Stimulated activated CD4-positive, alpha-beta T cell treated with anti-CD3 and anti-CD28 coated beads, Interleukin-2, amount 100 ng/mL, for 4 hours (primary cell): ENCODE measurements around the gene SLC43A1.

Experiments
- DNase-seq: peaks from one replicate; pipeline ENCODE4 v3.0.0-alpha.2; 2020; ENCODE audit warnings: low read depth

The SLC43A1 gene

GRCh38 chr11:57479021-57479663 lies 36.4 kb downstream of the SLC43A1 start:
- DNase-seq: no peak

- DNase-seq: no peak
These were observed 37.9 kb downstream of the SLC43A1 start for GRCh38 chr11:57477507-57478189.

DNA sequence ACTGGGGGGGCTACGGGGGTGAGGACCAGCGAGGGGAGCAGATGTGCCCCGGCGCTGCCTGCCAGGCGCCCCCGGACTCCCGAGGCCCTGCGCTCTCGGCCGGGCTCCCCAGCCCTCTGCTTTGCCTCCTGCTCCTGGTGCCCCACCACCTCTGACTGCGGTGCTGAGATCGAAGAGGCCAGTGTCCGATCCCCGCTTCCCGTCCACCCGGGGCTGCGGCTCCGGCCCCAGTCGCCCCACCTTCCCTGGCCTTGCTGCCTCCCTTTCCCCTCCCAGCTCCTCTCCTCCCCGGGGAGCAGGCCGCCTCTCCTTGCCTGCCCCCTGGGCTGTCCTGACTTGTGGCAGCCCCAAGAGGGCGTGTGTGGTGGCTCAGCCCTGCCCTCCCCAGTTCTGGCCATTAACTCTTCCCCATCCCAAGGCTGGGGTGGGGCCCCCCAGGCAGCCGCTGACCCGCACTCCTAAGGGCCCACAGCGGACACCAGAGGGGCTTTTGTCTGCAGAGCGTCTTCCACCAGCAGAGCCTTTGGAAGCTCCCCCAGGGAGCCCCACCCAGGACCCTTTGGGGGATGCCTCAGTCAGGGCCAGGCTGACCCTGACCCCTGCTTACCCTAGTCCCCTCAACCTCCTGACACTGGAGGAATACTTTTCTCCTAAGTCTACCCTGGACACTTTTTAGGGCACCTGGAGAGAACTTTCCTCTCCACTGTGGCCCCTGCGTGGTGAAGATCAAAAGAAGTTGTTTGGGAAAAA lies 38.6 kb downstream of the SLC43A1 start:
- DNase-seq: peak; percentile 9

- peak; percentile 19 for DNase-seq
These were observed 39.3 kb downstream of the SLC43A1 start for GRCh38 chr11:57476047-57476756.

DNA sequence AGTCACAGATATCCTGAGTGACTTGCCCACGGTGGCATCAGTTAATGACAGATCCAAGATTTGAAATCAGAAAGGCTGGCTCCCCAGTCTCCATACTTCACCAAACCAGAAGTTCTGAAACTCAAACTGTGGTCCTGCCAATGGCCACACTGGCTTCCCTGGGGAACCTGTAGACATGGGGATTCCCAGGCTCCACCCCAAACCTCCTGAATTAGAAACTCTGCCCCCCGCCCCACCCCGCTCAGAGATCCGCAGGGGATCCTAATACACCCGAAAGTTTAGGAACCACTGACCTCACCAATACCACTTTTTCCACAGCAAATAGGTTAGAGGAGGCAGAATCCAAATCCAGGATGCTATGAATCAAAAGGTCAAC lies 39.8 kb downstream of the SLC43A1 start:
- DNase-seq: no peak

DNA sequence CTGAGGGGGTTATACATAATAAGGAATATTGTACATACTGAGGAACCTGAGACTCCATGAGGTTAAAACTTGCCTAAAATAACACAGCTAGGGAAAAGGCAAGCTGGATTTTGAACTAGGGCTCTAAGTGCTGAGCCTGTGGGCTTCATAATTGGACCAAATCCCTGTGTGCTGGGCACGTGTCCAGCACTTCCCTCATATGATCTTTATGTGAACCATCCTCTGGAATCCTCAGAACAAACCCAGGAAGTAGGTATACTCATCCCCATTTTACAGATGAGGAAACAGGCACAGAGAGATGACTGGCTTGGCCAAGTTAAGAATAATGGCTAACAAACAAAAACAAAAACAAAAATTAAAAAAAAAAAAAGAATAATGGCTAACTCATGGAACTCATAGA lies 40.3 kb downstream of the SLC43A1 start:
- DNase-seq: no peak

DNA sequence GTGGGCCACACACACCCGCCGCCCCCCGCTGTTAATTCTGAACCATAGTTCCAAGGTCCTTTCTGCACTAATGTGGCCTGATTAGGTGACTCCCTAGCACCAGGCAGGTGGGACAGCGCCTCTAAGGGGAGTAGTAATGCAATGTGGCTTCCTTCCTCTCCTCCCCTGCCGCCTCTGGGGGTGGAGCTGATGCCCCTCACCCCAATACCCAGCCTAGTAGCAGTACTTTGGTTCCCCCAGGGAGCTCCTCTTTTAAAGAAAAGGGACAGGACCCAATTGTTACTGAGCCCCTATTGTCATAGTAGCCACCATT lies 40.7 kb downstream of the SLC43A1 start:
- DNase-seq: no peak

DNA sequence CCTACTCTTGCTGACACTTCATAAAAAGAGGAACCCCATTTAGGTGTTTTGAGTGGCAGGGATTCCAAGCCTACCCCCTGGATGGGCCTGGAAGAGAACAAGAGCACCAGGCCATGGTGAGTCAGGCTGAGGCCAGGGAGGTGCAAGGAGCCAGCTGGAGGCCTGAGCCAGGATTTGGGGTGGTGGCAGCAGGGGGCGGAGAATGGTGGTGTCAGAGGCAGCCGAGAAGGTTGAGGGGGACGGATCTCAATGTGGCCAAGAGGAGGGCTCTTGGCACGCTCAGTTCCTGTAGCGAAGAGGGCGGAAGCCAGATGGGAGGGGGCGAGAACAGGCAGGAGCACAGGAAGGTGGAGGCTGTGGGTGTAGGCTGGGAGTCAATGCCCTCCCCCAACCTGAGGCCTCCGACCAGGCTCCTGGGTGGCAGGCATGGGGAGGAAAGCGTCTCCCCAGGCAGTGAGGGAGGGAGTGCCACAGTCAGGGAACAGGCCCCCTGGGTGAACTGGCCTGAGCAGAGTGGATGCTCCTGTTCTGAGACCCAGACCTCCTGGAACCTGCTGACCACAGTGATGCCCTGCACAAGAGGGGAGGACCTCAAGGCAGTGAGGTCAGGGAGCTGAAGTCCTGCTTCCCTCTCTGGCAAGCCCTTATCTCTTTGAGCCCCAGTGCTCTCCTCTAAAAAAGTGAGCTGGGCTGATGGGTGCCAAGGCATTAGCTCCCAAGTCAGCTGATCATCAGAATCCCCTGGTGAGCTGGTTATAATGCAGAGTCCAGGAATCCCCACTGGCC lies 41.3 kb downstream of the SLC43A1 start:
- DNase-seq: peak; percentile 27

GRCh38 chr11:57473285-57473841 lies 42.1 kb downstream of the SLC43A1 start:
- no peak for DNase-seq

DNA sequence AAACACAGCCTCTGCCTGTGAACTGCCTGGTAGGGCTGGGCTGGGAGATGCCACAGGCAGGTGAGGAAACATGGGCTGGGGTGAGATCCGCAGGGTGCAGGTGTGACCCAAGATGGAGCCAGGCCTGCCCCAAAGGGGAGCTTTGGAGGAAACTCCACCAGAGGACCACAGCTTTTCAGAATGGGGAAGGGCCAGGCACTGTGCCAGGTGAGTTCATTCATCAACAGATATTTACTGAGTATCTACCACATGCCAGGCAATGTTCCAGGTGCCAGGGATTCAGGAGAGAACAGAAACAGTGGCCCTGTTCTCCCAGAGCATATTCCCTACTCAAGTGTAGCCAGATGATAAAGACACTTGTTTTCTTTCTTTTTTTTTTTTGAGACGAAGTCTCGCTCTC lies 44.0 kb downstream of the SLC43A1 start:
- DNase-seq: no peak

DNA sequence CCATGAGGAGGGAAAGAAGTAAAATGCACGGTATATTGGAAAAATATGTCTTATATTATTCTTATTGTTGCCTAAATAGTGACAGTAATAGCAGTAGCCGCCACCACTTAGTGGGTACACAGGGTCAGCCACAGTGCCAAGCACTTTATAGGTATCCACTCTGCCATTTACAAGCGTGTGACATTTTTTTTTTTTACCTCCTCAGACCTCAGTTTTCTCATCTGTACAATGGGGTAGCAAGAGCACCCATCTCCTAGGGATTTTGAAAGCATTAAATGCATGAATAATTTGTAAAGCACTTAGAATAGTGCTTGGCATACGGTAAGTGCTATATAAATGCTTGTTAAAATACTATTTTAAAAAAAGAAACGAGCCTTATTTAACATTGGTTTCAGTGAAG lies 46.2 kb downstream of the SLC43A1 start:
- DNase-seq: no peak

GRCh38 chr11:57468276-57468675 lies 47.2 kb downstream of the SLC43A1 start:
- no peak for DNase-seq

DNA sequence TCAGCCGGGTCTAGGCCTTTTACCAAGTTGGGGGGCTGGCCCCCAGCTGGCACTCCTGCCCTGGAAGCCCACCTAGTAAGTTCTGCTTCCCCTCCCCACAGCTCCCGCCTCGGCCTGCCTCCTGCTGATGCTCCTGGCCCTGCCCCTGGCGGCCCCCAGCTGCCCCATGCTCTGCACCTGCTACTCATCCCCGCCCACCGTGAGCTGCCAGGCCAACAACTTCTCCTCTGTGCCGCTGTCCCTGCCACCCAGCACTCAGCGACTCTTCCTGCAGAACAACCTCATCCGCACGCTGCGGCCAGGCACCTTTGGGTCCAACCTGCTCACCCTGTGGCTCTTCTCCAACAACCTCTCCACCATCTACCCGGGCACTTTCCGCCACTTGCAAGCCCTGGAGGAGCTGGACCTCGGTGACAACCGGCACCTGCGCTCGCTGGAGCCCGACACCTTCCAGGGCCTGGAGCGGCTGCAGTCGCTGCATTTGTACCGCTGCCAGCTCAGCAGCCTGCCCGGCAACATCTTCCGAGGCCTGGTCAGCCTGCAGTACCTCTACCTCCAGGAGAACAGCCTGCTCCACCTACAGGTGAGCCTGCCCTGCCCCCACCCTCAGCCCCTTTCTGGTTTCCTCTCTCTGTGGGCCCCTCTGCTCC lies 47.9 kb downstream of the SLC43A1 start:
- DNase-seq: no peak

DNA sequence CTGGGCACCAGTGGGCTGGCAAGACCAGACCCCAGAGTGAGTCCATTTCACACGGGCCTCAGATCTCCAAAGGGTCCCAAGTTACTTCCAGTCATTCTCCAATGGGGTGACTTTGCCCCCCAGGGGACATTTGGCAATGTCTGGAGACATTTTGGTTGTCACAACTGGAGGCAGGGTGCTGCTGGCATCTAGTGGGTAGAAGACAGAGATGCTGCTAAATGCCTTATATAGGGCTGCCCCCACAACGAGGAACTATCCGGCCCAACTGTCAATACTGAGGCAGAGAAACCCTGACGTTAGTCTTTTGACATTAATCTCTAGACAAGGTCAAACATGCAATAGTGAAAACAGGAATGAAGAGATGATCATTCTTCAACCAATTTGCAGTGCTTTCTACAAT lies 48.8 kb downstream of the SLC43A1 start:
- DNase-seq: no peak

GRCh38 chr11:57464539-57465181 lies 50.8 kb downstream of the SLC43A1 start:
- no peak for DNase-seq

DNA sequence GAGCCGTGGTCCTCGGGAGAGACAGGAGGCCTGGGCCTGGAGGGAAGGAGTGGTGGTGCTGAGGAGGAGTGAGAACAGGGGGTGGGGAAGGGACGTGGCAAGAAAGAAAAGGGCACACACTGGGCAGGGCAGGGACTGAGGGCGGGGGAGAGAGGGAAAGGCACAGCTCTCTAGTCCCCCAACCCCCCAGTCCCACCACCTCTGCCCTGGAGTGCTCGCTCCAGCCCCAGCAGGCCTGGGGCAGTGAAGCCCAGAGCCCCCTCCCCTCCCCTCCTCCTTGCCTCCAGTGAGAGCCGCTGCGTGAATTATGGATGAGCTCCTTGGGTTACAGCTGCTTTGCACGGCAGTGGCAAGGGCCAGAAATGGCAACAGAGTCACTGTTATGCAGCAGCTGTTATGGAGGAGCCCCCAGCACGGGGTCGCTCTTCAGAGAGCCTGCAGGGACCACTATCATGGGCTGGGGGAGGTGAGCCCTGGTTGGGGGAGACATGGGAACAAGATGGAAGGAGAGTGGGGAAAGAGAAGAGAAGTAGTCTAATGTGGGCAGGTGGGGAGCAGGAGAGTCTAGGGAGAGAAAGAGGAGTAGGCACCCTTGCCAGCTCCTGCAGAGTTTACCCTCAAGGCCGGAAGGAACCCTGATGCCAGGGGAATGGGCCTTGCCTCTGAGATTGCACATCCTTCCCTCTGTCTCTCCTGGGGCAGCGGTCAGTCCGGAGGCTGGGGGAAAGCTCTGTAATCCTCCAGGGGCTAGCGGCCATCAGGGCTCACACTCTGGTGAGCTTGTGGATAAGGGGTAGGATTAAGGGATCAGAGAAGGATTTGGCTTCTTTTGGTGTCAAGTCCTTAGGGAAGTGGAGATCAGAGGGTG lies 51.6 kb downstream of the SLC43A1 start:
- no peak for DNase-seq

GRCh38 chr11:57462597-57462996 lies 52.9 kb downstream of the SLC43A1 start:
- no peak for DNase-seq

GRCh38 chr11:57461841-57462489 lies 53.5 kb downstream of the SLC43A1 start:
- DNase-seq: no peak
